ENCODE measurements around the gene CHD5.

- TF ChIP-seq RAD21 (IDR thresholded peaks at IDR 0.05; ENCODE audit: low read length) (no peak), CTCF (conservative IDR thresholded peaks at IDR 0.05; ENCODE audit: low read depth, low read length) (no peak), POLR2A (IDR thresholded peaks at IDR 0.05; ENCODE audit: low read depth, low read length) (no peak), USF2 (IDR thresholded peaks at IDR 0.05; ENCODE audit: low read depth, low read length) (no peak), BHLHE40 (IDR thresholded peaks at IDR 0.05; ENCODE audit: low read depth, low read length) (no peak), FOS (IDR thresholded peaks at IDR 0.05; ENCODE audit: low read depth, low read length) (no peak)
These were observed 61.7 kb downstream of the CHD5 start for GRCh38 chr1:6118415-6118814.

Data from IMR-90 (cell line).